Cardiac fibroblast (primary cell): ENCODE measurements around the gene ATP1A4.

Experiments used
- DNase-seq, 2 donors: peaks; one replicate each; pipeline versions ENCODE4 v3.0.0 to v3.0.0-alpha.2; 2010; ENCODE audit warnings: low read depth in 2 of 2
- H3K4me3 ChIP-seq, 2 donors: replicated peaks in 1 of 2; 1 replicate in 1 of 2; 2 replicates in 1 of 2; pipeline ENCODE4 v1.5.1; 2011; ENCODE audit warnings: low read depth in 2 of 2, low read length in 2 of 2, mild to moderate bottlenecking in 2 of 2, moderate library complexity in 1 of 2
- TF ChIP-seq, protein P1 (sequence below): IDR thresholded peaks from one replicate; pipeline ENCODE4 v1.5.1; 2011; ENCODE audit warnings: low read depth, mild to moderate bottlenecking, low read length, inconsistent platforms

ATP1A4 gene

DNA sequence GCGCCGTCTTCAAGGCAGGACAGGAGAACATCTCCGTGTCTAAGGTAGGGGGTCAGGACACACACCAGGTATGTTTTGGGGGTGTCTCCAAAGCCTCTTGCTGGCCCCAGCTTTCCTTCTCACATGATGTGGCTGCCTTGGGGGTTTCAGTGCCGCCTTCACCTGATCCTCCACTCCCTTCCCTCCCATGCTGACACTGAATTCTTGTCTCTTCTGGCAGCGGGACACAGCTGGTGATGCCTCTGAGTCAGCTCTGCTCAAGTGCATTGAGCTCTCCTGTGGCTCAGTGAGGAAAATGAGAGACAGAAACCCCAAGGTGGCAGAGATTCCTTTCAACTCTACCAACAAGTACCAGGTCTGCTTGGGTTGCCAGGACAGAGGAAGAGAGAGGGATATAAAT, 22.4 kb upstream of the ATP1A4 start:
- TF ChIP-seq, protein P1, sequence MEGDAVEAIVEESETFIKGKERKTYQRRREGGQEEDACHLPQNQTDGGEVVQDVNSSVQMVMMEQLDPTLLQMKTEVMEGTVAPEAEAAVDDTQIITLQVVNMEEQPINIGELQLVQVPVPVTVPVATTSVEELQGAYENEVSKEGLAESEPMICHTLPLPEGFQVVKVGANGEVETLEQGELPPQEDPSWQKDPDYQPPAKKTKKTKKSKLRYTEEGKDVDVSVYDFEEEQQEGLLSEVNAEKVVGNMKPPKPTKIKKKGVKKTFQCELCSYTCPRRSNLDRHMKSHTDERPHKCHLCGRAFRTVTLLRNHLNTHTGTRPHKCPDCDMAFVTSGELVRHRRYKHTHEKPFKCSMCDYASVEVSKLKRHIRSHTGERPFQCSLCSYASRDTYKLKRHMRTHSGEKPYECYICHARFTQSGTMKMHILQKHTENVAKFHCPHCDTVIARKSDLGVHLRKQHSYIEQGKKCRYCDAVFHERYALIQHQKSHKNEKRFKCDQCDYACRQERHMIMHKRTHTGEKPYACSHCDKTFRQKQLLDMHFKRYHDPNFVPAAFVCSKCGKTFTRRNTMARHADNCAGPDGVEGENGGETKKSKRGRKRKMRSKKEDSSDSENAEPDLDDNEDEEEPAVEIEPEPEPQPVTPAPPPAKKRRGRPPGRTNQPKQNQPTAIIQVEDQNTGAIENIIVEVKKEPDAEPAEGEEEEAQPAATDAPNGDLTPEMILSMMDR: no peak
- no peak overlapping the region for H3K4me3 ChIP-seq
- DNase-seq: no peak

DNA sequence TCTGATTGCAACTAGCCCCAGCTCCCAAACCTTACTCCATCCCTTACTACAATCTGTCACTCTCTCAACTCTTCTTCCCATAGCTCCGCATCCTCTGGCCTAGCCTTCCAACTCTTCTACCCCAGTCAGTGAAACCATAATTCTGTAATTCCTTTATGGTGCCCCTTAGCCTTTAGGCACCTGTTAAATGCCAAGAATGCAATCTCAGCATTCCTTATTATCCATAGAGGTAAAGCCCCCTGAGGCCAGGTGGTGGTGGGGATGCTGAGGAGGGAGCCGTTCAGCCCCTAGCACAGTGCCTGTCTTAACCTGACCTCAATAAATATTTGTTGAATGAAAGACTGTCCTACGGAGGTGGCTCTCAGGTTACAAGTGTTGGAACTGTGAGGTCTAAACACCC, 21.8 kb upstream of the ATP1A4 start:
- no peak overlapping the region for H3K4me3 ChIP-seq
- TF ChIP-seq, protein P1: no peak
- no peak for DNase-seq

DNA sequence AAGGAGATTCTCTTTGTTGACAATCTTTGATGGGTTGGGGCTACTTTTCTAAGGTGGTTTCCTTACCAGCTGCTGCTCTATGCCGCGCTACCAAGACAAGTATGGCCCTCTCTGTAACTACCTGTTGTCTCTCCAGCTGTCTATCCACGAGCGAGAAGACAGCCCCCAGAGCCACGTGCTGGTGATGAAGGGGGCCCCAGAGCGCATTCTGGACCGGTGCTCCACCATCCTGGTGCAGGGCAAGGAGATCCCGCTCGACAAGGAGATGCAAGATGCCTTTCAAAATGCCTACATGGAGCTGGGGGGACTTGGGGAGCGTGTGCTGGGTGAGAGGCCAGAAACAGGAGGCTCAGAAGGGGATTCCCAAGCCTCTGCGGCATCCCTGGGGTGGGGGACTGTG, 21.4 kb upstream of the ATP1A4 start:
- no peak for DNase-seq
- TF ChIP-seq, protein P1: no peak
- H3K4me3 ChIP-seq: no peak overlapping the region

DNA sequence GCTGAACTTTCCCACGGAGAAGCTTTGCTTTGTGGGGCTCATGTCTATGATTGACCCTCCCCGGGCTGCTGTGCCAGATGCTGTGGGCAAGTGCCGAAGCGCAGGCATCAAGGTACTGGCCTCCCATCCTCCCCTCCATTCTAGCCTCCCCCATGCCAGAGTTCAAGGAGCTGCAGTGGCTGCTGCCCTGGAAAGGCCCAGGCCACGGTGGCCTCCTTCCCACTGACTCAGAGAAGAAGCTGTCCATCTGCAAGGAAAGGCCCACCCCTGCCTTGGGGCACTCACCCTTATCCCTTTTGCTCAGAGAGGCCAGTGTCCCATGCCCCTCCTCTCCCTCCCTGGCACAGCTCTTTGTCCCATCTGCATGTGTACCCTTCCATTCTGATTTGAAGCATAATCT, 20.9 kb upstream of the ATP1A4 start:
- no peak for DNase-seq
- TF ChIP-seq, protein P1: no peak
- H3K4me3 ChIP-seq: no peak overlapping the region

- no peak for DNase-seq
- no peak overlapping the region for H3K4me3 ChIP-seq
- TF ChIP-seq, protein P1: no peak
Measured at GRCh38 chr1:160130939-160131338, 20.5 kb upstream of the ATP1A4 start.

GRCh38 chr1:160131803-160132565, 19.4 kb upstream of the ATP1A4 start:
- DNase-seq: no peak
- TF ChIP-seq, protein P1: no peak
- no peak overlapping the region for H3K4me3 ChIP-seq
